GM12801 (cell line): Measurements from ENCODE around the gene TYROBP.

Experiments
- TF ChIP-seq, protein P1 (sequence below): IDR thresholded peaks from one replicate; pipeline ENCODE4 v1.5.1; 2011; ENCODE audit warnings: control low read depth; ENCODE audit not compliant: insufficient read length; ENCODE audit errors: extremely low read depth

TYROBP gene

DNA sequence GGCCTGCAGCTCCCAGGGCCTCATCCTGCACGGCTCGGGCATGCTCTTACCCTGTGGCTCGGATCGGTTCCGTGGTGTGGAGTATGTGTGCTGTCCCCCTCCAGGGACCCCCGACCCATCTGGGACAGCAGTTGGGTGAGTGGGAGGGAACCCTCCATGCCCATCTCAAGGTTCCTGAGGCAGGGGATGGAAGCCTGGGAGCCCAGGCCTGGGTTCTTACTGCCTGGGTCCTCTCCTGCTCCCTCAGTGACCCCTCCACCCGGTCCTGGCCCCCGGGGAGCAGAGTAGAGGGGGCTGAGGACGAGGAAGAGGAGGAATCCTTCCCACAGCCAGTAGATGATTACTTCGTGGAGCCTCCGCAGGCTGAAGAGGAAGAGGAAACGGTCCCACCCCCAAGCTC lies 36.5 kb downstream of the TYROBP start:
- TF ChIP-seq, protein P1, sequence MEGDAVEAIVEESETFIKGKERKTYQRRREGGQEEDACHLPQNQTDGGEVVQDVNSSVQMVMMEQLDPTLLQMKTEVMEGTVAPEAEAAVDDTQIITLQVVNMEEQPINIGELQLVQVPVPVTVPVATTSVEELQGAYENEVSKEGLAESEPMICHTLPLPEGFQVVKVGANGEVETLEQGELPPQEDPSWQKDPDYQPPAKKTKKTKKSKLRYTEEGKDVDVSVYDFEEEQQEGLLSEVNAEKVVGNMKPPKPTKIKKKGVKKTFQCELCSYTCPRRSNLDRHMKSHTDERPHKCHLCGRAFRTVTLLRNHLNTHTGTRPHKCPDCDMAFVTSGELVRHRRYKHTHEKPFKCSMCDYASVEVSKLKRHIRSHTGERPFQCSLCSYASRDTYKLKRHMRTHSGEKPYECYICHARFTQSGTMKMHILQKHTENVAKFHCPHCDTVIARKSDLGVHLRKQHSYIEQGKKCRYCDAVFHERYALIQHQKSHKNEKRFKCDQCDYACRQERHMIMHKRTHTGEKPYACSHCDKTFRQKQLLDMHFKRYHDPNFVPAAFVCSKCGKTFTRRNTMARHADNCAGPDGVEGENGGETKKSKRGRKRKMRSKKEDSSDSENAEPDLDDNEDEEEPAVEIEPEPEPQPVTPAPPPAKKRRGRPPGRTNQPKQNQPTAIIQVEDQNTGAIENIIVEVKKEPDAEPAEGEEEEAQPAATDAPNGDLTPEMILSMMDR, result no peak

DNA sequence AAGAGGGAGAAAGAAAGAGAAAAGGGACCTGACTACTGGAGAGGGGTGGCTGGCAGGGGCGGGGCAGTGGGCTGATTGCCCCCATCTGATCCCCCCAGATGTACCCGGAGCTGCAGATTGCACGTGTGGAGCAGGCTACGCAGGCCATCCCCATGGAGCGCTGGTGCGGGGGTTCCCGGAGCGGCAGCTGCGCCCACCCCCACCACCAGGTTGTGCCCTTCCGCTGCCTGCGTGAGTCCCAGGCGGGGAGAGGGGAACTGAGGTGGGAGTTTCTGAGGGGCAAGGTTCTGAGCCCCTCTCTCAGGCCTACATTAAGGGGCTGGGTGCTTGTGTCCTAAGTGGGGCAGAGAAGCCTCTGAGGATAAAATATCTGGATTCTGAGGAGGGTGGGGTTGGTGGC lies 37.3 kb downstream of the TYROBP start:
- TF ChIP-seq, protein P1, result no peak

DNA sequence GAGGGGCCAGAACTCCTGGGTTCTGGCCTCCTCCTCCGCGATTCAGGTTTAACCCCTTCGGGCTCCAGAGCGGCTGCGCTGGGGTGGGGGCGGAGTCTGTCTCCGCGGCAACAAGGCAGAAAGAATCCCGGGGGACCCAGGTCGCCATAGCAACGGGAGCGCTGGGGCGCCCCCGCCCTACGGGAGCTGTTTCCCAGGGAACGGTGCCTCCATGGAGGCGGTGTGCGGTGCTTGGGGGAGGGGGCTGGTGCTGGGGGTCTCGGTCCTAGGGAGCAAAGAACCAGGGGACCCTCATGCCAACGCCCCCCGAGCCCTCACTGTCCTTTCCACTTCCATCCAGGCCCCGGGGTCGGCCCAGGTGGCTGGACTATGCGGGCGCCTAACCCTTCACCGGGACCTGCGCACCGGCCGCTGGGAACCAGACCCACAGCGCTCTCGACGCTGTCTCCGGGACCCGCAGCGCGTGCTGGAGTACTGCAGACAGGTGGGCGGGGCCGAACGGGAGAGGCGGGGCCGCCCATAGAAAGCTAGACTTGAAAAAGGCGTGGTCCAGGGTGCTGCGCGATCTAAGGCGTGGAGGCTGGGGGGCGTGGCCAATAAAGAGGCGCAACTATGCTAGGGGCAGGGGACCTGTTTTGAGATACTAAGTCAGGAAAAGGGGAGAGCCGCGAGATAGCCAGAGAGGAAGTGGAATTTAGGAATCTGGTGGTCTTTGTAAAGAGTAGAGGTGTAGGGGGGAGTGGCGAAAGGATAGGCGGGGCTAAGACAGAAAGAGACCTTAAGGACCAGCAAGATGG lies 38.6 kb downstream of the TYROBP start:
- TF ChIP-seq, protein P1, result no peak

DNA sequence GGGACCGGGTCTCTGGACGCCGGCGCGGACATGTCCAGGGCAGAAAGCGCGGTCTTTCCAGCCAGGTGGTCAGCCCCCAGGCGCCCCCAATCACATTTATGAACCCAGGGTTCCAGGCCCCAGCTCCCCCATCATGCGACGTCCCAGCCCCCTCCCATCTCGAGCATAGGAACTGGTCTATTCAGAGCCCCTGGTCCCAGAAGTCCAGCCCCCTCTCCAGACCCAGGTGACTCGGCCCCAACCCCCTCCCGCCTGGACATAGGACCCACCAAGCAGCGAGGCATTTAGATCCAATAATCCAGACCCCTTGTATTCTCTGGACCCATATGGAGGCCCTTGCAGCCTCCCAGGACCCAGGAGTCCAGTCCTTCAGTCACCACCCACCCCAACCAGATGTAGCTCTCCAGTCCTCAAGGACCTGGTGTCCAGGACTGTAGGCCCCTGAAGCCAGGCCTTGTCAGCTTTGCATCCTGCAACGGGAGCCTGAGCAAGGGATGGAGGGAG lies 39.2 kb downstream of the TYROBP start:
- TF ChIP-seq, protein P1, result no peak

DNA sequence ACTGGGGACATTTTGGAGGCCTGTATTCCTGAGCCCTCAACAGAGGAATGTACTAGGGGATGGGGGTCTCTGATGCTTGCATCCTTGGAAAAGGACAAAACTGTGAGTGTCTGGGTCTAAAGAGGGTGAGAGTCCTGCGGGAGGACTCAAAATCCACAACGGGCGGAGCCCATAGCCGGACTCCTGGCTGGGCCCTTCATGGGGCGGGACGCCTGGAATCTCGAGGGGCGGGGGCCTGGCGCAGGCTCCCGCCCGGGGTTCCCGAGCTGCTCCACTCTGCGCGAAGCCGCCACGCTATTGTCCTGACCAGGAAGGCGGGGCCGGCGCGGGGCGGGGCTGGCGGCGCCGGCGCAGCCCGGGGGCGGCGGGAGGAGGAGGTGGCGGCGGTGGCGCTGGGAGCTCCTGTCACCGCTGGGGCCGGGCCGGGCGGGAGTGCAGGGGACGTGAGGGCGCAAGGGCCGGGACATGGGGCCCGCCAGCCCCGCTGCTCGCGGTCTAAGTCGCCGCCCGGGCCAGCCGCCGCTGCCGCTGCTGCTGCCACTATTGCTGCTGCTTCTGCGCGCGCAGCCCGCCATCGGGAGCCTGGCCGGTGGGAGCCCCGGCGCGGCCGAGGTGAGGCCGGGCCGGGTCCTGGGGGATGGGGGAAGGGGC lies 39.8 kb downstream of the TYROBP start, which contains the start of gene APLP1:
APLP1 (plus strand) TSS at position 403 of the 651 bp plus-strand sequence; CDS start at position 466, 63 bp downstream.
- TF ChIP-seq, protein P1, result no peak

DNA sequence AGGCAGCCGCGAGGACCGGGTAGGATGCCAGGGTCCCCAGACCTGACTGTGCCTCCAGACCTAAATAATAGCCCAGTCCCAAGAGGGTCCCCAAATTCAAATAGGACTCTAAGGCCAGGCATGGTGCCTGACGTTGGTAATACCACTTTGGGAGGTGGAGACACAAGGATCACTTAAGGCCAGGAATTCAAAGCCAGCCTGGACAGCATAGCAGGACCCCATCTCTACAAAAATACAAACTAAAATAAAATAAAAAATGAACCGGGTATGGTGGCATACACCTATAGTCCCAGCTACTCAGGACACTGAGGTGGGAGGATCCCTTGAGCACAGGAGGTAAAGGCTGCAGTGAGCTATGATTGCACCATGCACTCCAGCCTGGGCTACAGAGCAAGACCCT lies 45.1 kb downstream of the TYROBP start:
- TF ChIP-seq, protein P1, result no peak

DNA sequence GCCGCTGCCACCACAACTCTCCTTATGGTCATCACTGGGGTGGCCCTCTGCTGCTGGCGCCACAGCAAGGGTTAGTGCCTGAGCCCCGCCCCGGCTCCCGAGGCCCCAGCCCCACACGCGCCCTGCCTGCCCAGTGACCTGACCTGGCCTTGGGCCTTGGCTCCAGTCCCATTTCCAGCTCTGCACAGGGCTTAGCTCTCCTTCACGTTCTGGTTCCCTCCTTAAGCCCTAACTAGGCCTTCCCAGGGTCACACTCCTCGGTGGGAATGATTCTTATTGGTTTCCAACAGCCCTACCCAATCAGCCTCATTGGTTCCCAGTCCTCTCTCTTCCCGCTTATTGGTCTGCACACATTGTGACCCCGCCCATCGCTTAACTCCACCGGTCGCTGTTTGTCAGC lies 45.6 kb downstream of the TYROBP start:
- TF ChIP-seq, protein P1, result no peak
